ENCODE results near the gene CHST12.
"Not testable (repeated sequence)": the region's sequence is repeated elsewhere in the genome, so short reads cannot be mapped to it uniquely, and the experiment has no call there.

The CHST12 gene

DNA sequence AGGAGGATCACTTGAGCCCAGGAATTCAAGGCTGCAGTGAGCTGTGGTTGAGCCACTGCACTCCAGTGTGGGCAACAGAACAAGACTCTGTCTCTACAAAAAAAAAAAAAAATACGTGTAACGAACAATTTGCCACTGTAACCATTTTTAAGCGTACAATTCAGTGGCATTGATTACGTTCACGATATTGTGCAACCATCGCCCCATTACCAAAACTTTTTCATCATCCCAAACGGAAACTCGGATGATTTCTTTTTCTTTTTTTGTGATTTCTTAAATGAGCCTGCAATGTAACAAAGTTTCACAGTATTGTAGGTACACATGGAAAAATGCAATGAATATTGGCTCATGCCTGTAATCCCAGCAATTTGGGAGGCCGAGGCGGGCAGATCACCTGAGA, 63.3 kb downstream of the CHST12 start:
- DNase-seq, result no peak

DNA sequence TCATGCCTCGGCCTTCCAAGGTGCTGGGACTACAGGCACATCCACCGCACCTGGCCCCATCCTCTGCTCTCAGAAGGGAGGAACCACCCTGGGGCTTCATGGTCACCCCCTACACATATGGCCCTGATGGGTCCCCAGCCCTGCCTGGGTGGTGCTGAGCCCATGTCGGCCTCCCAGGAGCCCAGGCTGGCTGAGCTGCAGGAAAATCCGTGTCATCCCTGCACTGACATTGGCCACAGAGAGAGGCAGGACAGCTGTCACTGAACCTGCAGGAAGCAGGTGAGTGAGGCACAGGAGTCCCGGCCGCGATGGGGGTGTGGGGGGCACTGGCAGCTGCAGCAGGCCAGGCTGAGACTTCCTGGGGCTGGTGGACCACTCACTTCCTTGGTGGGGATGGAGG, 64.8 kb downstream of the CHST12 start:
- no peak for DNase-seq

DNA sequence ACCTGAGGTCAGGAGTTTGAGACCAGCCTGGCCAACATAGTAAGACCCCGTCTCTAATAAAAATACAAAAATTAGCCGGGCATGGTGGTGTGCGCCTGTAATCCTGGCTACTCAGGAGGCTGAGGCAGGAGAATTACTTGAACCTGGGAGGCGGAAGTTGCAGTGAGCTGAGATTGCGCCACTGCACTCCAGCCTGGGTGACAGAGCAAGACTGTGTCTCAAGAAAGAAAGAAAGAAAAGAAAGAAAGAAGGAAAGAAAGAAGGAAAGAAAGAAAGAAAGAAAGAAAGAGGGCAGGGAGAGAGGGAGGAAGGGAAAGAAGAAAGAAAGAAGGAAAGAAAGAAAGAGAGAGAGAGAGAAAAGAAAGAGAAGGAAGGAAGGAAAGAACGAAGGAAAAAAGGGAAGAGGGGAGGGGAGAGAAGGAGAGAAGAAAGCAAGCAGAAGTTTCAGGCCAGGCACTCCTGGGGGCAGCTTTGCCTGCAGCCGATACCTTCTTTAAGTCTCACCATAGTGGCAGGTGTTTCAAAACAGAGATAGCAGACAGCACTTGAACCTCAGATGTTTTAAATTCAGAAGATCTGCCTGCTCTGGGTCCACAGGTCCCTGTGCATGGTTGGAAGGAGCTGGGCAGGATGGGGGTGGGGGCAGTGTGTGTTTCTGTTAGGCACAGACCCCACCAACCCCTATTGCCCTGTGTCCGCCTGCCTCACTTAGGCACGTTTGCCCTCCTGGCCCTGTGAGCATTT, 66.2 kb downstream of the CHST12 start:
- DNase-seq, result not testable (repeated sequence)

DNA sequence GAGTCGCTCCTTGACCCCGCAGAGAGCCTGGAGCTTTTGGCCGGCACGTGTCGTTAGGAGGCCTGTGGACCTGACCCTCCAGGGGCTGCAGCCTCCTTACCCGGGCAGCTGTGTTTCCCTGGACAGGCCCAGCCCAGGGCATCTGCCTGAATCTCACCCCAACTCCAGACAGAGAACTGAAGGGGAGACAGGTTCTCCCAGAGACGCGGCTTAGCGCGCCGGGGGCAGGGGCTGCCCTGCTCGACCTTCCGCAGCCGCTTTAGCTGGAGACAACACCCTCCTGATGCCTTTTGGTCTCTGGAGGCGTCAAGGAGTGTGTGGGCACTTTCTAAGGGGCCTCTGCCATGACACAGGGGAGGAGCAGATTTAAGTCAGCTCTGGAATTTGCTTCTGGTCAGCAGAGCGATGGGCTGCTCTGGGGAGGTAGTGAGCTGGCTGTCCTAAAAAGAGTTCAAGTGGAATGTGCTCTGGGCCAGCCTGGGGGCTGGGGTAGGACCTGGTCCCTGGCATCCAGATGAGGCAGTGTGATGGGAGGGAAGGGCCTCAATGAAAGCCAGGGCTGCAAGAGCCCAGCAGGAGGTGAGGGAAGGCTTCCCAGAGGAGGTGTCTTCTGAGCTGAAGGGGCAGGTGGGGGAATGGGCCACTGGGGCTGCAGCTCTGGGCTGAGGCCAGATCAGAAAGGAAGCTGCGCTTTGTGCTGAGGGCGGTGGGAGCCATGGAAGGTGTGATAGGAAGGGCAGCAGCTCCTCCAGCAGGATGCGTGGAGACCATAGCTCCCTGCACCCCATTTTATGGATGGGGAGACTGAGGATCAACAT, 67.0 kb downstream of the CHST12 start:
- no peak for DNase-seq

DNA sequence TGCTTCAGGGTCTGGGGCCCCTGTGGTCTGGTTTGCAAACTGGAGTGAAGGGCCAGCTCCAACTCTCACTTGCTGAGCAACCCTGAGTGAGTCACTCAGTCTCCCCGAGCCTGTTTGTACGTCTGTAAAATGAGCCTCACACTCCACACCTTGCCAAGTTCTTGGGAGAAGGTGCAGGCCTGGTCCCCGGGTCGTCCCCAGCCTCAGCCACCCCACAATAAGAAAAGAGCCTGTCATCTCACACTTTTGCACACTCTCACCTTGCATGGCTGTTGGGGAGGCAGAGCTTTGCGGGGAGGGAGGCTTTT, 67.6 kb downstream of the CHST12 start:
- no peak for DNase-seq

DNA sequence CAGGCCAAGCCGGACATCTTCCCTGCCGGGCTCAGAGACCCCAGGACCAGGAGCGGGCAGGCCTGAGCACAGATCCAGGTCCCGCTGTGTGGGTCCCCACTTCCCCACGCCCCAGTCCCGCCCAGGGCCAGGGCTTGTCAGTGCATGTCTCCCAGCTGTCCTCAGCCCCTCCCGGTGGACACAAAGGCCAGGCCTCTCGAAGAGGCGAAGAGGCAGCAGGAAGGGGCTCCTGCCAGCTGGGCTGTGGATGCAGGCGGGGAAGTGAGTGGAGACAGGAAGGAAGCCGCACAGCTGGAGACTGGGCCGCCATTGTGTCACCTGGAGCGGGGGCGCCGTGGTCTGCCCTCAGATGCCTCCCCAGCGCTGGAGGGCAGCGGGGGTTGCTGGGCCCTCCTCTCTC, 68.0 kb downstream of the CHST12 start:
- DNase-seq, result no peak

DNA sequence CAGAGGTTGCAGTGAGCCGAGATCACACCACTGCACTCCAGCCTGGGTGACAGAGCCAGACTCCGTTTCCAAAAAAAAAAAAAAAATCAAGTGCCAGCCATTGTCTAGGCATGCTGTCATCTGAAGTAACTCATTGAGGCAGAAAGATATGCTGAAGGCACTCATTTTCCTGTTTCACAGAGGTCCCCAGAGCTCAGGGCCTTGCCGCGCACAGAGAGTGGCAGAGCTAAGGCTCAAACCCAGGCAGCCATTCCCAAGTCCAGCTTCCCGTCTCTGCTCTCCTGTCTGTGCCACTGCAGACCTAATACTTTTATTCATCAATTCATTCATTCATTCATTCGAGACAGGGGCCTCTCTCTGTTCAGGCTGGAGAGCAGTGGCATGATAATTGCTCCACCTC, 69.3 kb downstream of the CHST12 start:
- DNase-seq, result no peak

DNA sequence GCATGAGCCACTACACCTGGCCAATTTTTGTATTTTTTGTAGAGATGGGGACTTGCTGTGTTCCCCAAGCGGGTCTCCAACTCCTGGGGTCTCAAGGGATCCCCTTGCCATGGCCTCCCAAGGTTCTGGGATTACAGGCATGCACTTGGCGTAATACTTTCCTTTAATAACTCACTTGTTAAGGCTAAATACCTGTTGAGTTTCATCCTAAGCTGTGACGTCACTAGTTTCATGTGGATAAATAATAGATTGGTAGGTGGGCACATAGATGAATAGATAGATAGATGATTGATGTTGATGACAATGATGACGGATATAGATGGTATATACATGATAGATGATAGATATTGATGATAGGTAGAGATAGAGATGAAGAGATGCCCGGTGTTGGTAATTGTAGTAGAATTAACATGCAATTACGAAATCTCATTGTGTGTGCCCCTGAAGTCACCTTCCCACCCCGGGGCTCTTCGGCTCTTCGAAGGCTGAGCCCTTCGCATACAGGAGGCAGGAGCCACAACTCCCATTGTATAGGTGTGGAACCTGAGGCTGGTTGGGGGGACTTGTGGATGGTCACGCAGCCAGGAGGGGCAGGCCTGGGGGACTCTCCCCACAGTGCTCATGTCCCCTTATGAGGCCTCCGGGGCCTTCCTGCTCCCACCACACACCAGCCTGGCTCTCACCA, 70.2 kb downstream of the CHST12 start:
- DNase-seq, result no peak

DNA sequence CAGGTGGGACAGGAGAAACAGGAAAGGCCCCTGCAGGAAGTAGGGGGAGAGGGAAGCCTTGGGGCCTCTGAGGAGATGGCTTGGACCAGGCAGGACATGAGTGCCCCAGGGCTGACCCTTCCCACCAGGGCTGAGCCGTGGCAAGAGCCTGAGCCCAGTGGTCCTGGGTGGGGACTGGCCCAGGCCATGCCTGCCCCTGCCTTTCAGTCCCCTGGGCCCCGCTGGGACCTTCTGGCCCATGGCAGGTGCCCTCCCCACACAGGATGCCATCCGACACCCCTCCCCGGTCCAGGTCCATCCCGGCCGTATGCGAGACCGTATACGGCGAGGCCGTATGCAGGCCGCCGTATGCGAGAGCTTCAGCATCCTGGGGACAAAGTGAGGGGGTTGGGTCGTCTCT, 70.8 kb downstream of the CHST12 start:
- DNase-seq, result no peak

DNA sequence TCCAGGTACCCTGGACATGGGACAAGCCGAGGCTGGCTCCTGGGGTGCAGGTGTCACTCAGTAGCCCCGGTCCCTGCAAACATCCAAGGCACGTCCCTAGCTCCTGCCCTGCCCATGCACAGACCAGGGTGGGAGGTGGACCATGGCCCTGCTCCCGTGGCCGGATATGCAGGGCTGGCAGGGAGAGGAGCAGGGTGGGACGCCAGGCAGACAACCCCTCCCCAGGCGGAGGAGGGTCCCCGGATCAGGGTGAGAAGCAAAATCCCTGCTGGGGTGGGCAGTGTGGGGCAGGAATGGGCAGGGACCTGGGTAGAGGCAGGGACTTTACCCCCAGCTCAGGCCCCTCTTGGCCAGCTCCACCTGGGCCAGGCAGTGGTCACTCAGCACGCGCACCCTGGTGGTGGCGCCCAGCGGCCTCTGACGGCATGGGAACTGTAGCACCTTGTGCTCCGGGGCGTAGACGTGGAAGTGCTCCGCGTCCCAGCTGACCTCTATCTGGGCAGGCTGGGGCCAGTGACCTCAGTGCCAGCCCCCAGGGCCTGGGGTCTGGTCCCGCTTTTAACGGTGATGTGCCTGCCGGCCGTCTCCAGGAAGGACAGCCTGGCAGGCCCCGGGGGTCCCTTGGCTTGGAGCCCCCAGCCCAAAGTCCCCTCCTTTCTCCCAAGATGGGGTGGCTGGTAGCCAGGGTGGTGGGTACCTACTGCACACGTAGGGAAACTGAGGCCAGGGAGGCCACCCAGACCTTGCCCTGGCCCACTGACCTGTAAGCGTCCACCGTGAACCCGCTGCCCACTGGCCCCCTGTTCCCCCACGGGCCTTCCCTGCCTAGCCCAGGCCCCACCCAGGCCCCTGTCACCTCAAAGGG, 71.6 kb downstream of the CHST12 start:
- no peak for DNase-seq

DNA sequence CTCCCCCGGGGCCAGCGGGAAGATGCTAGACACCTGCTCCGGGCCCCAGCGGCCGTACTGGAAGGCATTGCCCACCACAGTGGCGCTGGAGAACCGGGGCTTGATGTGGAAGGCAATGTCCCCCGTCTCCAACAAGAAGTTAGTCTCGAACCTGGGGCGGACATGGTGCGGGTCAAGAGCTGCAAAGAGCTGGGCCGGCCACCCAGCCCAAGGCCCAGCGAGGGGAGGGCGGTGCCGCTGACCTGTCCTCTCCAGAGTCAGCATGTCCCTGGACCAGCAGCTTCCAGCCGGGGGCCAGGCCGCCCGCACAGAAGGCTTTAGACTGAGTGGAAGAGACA, 72.2 kb downstream of the CHST12 start:
- DNase-seq, result no peak

DNA sequence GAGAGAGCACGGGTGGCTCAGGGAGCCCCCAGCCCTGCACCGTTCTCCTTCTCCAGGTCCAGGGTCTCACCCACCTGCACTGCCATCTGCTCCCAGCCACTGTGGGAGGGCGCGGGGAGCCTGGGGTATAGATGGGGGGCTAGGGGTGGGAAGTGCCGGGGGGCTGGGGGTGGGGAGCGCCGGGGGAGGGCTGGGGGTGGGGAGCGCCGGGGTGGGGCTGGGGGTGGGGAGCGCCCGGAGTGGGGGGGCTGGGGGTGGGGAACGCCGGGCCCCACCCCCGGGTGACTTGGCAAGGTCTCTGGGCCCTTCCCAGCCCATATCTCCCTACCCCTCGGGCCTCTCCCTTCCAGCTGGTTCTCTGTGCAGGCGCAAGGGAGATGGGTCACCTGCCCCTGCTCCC, 72.9 kb downstream of the CHST12 start, which contains the start of gene GRIFIN:
Gene GRIFIN, minus strand, starts transcription at position 101 of the 400 bp plus-strand sequence. Its CDS starts 15 bp downstream, at position 86.
- DNase-seq, result no peak

DNA sequence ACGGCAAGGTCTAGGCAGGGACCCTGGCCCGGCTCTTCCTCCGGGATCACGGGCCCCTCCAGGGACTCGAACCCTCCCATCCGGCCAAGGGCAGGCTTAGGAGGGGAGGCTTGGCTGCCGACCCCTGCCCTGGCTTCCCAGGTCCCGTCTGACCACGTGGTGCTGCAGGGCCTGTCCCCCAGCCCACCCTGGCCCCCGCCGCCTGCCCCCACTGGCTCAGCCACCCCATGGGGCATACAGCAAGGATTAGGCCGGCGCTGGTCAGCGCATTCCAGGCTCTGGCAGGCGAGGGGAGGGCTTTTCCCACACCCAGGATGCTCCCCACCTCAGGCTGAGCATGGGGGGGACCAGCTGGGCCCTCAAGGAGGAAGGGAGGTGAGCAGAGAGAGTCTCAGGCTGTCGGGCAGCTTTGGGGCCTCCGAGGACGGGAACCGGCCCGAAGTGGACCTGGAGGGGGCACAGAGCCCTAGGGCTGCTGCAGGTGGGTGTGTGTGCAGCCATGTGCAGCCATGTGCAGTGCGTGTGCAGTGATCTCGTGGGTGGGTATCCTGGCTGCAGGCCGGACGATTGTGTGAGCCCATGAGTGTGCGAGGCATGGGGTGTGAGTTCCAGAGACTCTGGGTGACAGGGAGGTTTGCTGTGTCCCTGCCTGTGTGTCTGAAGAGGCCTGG, 73.5 kb downstream of the CHST12 start:
- peak in 1 of 5 donors; percentile 8 for DNase-seq

DNA sequence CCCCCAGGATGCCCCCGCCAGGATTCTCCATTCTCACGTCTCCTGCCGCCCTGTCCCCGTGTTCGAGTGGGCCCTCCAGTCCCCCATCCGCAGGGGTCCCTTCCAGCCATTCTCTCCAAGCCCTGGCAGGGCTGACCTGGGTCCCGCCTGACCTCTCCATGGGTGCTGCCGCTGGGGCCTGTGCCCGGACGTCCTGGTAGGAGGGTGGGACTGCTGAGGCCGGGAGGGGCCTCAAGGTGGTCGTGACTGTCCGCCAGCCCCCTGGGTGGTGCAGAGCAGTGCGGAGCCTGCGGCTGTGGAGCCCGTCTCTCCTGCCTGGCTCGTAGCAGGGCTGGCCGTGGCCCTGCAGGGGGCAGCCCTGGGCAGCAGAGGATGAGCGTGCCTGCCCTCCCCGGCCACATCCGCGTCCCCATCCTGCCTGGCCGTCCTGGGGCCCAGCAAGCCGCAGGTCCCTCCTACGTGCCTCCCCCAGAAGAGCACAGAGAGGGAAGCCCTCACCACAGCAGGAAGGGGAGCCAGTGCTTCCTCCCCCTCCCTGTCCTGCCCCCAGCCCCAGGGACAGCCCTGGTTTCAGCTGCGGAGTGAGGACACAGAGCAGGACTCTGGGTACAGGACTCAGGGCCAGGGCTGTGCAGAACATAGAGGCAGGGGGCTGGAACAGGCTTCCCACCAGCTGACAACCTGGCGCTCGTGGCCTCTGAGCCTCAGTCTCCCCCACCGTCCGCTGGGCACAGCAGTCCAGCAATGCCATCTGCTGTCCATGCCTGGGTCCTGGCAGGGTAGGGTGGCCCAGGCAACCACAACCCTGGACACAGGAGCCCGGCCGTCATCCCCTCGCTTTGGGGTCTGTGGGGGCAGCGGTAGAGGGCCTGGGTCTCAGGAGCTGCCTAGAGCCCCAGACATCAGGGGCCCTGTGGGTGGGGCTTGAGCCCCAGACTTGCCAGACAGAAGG, 74.3 kb downstream of the CHST12 start:
- DNase-seq, result peak; percentile 27 to 79 (median 48)

DNA sequence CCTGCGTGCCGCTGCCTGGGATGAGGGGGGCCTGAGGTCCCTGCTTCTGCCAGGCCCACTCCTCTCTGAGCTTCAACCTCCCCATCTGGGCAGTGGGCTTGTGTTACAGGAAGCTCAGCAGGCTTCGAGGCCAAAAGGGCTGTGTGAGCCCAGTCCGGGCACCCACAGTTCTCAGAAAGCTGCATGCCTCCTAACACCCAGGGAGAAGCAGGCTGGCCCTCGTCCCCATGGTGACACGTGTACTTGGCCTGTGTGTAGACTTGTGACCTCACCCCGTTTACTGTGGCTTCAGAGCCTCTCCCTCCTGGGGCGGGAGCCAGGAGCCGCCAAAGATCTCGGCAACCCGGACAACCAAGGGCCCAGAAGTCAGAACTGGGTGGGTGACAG, 75.0 kb downstream of the CHST12 start:
- no peak for DNase-seq

DNA sequence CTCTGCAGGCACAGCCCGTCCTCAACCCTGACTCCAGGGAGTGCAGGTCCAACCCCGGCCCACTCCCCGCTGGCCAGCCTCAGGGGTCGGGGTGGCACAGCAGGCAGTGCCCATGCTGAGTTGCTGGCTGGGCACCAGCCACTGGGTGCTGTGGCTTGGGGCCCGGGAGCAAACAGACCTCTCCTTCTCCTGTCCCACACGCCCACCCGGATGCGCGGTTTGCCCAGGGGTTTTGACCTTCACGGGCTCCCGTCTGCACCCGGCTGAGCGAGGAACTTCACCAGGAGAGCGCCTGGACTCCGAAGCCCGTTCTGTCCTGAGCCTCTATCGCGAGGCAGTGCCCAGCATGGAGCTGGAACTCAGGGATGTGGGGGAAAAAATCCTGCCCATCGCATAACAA, 75.4 kb downstream of the CHST12 start:
- no peak for DNase-seq

DNA sequence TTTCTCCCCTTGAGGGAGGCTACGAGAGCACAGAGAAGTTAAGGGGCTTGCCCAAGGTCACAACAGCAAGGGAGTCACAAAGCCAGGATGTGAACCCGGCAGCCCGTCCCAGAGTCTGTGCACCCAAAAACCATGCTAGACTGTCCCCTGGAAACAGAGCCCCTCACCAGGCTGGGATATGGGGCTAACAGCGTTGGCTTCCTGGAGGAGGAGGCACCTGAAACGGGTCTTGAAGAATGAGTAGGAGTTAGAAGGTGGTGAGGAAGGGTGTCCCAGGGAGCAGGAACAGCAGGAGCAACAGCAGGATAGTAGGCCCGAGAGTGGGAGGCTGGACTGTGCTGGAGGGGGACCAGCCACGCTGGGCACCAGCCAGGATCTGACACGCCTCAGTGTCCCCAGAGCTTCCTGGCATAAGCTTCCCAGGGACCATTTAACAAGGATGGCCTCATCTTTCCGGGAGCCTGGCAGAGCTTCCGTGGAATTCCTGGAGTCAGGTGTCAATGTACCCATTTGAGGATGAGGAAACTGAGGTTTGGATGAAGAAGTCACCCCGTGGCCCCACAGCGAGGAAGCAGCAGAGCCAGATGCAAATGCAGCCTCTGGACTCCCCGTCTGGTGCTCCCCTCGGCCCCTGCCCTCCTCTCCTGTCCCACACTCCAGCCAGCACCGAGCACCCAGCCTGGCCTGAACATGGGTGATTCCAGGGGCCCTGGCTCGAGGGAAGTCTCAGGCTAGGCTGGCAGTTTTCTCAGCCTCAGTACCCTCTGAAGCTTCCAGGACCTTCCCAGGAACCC, 76.1 kb downstream of the CHST12 start:
- peak in 1 of 5 donors; percentile 3 for DNase-seq

DNA sequence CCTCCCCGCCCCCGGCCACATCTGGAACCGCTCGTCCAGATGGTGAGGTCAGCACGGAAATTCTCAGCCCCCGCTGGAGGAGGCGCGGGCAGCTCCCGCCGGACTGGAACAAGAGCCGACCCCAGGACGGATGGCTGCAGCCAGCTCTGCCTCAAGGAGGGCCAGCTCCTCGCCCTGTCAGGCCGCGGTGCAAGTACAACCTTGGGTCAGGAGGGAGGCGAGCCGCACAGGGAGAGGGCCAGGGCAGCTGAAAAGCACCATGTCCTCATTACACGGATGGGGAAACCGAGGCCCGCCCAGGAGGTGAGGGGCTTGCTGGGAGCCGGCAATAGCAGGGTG, 76.6 kb downstream of the CHST12 start:
- no peak for DNase-seq

DNA sequence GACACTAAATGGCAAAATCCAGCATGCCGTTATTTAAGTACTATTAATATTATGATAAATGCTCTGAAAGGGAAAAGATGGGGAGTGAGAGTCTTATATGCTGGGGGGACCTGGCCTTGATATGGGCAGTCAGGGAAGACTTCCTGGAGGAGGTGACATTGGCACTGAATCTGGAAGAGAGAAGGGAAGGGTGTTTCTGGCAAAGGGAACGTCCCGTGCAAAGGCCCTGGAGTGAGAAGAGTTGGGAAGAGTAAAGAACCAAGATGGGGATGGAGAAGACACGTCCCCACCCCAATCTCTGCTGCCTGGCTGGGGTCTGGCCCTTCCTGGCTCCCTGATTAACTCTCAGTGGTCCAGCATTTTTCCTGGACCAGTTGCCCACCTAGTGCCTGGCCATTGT, 77.8 kb downstream of the CHST12 start:
- DNase-seq, result no peak

DNA sequence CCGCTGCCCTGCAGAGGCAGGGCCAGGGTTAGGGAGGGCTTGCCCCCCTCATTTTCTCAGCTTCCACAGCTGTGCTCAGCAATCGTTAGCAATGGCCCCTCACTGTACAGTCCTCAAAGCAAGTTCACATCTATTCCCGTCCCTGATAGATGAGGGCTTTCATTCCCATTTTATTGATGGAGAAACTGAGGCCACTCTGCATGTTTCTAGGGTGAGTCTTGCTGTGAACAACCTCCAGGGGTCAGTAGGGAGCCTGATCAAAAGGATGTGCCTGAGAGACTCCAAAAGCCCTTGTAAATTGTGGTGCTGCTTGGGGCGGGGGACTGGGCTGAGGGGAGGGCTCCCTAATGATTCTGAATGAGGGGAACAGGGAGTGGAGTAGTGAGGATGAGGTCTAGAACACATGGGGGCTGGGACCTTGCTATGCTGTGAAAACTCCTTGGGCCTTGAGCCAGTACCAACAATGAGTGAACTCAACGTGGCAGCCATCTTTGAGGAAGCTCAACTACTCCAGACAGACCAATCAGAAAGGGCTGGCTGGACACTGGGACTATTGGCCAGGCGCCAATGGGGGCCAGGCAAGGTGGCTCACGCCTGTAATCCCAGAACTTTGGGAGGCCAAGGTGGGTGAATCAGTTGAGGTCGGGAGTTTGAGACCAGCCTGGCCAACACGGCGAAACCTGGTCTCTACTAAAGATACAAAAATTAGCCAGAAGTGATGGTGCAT, 79.5 kb downstream of the CHST12 start:
- no peak for DNase-seq

Measured in T-helper 1 cell (primary cell).